ENCODE measurements around the gene SWI5. TPM values are rescaled to one million over a fixed set of nuclear protein-coding genes. Genes with fewer than 3 reads are reported as not detected.

SWI5 gene
- total and polyA plus RNA-seq, 2 experiments from 2014 or later = 26.6 to 42.5 TPM

DNA sequence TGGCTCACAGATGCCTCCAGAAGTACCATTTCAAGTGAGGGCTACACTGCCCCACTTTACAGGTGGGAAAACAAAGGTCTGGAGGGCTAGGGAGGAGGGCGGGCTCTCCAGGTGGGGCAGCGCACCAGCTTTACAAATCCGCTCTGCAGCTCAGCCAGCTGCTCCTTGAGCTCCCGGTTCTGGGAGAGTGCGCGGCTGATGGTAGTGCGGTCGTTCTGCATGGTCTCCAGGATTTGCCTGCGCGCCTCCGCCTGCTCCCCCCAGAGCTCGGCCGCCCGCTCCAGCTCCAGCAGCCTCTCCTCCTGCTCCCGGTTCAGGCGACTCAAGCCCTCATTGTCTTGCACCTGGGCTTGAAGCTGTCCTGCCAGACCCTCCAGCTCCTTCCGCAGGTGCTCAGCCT is 15.7 kb upstream of the SWI5 start (continued):
- TF ChIP-seq, protein P1, sequence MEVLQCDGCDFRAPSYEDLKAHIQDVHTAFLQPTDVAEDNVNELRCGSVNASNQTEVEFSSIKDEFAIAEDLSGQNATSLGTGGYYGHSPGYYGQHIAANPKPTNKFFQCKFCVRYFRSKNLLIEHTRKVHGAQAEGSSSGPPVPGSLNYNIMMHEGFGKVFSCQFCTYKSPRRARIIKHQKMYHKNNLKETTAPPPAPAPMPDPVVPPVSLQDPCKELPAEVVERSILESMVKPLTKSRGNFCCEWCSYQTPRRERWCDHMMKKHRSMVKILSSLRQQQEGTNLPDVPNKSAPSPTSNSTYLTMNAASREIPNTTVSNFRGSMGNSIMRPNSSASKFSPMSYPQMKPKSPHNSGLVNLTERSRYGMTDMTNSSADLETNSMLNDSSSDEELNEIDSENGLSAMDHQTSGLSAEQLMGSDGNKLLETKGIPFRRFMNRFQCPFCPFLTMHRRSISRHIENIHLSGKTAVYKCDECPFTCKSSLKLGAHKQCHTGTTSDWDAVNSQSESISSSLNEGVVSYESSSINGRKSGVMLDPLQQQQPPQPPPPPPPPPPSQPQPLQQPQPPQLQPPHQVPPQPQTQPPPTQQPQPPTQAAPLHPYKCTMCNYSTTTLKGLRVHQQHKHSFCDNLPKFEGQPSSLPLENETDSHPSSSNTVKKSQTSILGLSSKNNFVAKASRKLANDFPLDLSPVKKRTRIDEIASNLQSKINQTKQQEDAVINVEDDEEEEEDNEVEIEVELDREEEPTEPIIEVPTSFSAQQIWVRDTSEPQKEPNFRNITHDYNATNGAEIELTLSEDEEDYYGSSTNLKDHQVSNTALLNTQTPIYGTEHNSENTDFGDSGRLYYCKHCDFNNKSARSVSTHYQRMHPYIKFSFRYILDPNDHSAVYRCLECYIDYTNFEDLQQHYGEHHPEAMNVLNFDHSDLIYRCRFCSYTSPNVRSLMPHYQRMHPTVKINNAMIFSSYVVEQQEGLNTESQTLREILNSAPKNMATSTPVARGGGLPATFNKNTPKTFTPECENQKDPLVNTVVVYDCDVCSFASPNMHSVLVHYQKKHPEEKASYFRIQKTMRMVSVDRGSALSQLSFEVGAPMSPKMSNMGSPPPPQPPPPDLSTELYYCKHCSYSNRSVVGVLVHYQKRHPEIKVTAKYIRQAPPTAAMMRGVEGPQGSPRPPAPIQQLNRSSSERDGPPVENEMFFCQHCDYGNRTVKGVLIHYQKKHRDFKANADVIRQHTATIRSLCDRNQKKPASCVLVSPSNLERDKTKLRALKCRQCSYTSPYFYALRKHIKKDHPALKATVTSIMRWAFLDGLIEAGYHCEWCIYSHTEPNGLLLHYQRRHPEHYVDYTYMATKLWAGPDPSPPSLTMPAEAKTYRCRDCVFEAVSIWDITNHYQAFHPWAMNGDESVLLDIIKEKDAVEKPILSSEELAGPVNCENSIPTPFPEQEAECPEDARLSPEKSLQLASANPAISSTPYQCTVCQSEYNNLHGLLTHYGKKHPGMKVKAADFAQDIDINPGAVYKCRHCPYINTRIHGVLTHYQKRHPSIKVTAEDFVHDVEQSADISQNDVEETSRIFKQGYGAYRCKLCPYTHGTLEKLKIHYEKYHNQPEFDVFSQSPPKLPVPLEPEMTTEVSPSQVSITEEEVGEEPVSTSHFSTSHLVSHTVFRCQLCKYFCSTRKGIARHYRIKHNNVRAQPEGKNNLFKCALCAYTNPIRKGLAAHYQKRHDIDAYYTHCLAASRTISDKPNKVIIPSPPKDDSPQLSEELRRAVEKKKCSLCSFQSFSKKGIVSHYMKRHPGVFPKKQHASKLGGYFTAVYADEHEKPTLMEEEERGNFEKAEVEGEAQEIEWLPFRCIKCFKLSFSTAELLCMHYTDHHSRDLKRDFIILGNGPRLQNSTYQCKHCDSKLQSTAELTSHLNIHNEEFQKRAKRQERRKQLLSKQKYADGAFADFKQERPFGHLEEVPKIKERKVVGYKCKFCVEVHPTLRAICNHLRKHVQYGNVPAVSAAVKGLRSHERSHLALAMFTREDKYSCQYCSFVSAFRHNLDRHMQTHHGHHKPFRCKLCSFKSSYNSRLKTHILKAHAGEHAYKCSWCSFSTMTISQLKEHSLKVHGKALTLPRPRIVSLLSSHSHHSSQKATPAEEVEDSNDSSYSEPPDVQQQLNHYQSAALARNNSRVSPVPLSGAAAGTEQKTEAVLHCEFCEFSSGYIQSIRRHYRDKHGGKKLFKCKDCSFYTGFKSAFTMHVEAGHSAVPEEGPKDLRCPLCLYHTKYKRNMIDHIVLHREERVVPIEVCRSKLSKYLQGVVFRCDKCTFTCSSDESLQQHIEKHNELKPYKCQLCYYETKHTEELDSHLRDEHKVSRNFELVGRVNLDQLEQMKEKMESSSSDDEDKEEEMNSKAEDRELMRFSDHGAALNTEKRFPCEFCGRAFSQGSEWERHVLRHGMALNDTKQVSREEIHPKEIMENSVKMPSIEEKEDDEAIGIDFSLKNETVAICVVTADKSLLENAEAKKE (CRISPR knock-in tag; IDR thresholded peaks at IDR 0.05) = no peak
- TF ChIP-seq, protein P2, sequence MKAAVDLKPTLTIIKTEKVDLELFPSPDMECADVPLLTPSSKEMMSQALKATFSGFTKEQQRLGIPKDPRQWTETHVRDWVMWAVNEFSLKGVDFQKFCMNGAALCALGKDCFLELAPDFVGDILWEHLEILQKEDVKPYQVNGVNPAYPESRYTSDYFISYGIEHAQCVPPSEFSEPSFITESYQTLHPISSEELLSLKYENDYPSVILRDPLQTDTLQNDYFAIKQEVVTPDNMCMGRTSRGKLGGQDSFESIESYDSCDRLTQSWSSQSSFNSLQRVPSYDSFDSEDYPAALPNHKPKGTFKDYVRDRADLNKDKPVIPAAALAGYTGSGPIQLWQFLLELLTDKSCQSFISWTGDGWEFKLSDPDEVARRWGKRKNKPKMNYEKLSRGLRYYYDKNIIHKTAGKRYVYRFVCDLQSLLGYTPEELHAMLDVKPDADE (IDR thresholded peaks at IDR 0.05) = no peak
- TF ChIP-seq EZH2phosphoT487 (IDR thresholded peaks at IDR 0.05; ENCODE audit: unreplicated experiment) (no peak), NANOG (IDR thresholded peaks at IDR 0.05; ENCODE audit: borderline replicate concordance) (no peak), JUNB (IDR thresholded peaks at IDR 0.05; ENCODE audit: unreplicated experiment) (no peak)

DNA sequence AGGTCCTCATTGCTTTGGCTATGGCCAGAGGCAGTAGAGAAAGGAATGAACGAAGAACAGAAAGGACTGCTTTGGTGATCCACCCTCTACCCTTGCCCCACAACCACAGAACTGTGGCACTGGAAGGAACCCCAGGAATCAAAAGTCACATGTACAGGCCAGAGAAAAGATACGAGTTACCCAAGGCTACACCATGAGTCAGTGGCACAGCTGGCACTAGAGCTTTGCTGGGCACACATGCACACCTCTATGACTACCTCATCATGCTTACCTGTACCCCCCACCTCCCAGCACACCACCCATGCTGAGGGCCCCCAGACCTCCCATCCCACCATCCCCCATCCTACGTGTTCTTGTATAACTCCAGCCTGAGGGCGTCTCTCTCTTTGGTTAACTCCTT is 13.4 kb upstream of the SWI5 start:
- peaks cover 5% of the 10 kb centered on the region for H3K4me1 Mint-ChIP-seq

More for the DNA sequence above, 13.4 kb upstream of the SWI5 start:
- Histone ChIP-seq H3F3A (replicated peaks; ENCODE audit: low read depth) (0 out of 2 replicates have a peak, but pooled peaks cover 3% of the 10 kb centered on the region), H3K27ac (ENCODE audit: low read depth) (no peak overlapping the region), H3K4me2 (no peak overlapping the region), H2AFZ (no peak overlapping the region), H4K20me1 (replicated peaks; ENCODE audit: insufficient read depth) (peaks cover 13% of the 10 kb centered on the region; the same call in 1 of the 2 replicates), H3K36me3 (ENCODE audit: insufficient read depth) (no peaks in the 10 kb centered on the region), H3K9me2 (ENCODE audit: insufficient read depth) (no peaks in the 10 kb centered on the region), H3K4me1 (ENCODE audit: insufficient read depth) (no peaks in the 10 kb centered on the region), H3K79me2 (replicated peaks; ENCODE audit: insufficient read depth) (no peaks in the 10 kb centered on the region), H3K27me3 (ENCODE audit: insufficient read depth) (no peaks in the 10 kb centered on the region), H3K4me3 (no peak overlapping the region)
- no peak for DNase-seq (ENCODE audit: low spot score)
- Mint-ChIP-seq H3K9me3 (no peaks in the 10 kb centered on the region; the same call in 2 of the 3 replicates), H3K27me3 (ENCODE audit: insufficient read depth, low read depth, poor library complexity) (peaks cover 13% of the 10 kb centered on the region), H3K4me3 (no peak overlapping the region), H3K36me3 (ENCODE audit: low read depth) (peaks cover 48% of the 10 kb centered on the region), H3K27ac (no peak overlapping the region)
- no peak for ATAC-seq
- TF ChIP-seq, protein P2 (IDR thresholded peaks at IDR 0.05) = no peak
- TF ChIP-seq, protein P3, sequence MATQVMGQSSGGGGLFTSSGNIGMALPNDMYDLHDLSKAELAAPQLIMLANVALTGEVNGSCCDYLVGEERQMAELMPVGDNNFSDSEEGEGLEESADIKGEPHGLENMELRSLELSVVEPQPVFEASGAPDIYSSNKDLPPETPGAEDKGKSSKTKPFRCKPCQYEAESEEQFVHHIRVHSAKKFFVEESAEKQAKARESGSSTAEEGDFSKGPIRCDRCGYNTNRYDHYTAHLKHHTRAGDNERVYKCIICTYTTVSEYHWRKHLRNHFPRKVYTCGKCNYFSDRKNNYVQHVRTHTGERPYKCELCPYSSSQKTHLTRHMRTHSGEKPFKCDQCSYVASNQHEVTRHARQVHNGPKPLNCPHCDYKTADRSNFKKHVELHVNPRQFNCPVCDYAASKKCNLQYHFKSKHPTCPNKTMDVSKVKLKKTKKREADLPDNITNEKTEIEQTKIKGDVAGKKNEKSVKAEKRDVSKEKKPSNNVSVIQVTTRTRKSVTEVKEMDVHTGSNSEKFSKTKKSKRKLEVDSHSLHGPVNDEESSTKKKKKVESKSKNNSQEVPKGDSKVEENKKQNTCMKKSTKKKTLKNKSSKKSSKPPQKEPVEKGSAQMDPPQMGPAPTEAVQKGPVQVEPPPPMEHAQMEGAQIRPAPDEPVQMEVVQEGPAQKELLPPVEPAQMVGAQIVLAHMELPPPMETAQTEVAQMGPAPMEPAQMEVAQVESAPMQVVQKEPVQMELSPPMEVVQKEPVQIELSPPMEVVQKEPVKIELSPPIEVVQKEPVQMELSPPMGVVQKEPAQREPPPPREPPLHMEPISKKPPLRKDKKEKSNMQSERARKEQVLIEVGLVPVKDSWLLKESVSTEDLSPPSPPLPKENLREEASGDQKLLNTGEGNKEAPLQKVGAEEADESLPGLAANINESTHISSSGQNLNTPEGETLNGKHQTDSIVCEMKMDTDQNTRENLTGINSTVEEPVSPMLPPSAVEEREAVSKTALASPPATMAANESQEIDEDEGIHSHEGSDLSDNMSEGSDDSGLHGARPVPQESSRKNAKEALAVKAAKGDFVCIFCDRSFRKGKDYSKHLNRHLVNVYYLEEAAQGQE (IDR thresholded peaks at IDR 0.05; ENCODE audit: unreplicated experiment) = no peak
- TF ChIP-seq EZH2 (IDR thresholded peaks at IDR 0.05; ENCODE audit: low read depth, unreplicated experiment) = no peak
